ENCODE data around the gene CCT6B. TPM values are rescaled to one million over a fixed set of nuclear protein-coding genes. Genes with fewer than 3 reads are reported as not detected.

Gene CCT6B
- total RNA-seq, 1 donor from 2014 or later: 1.5 TPM

GRCh38 chr17:34997355-34997862 is 36.1 kb upstream of the CCT6B start:
- ATAC-seq (peak; percentile 72 to 83), DNase-seq (no peak)
- Histone ChIP-seq H3K27ac (peak overlapping the region; percentile 63), H3K36me3 (peaks cover 83% of the 10 kb centered on the region), H3K9me3 (no peaks in the 10 kb centered on the region), H3K4me3 (no peak overlapping the region), H3K27me3 (ENCODE audit: low read depth) (no peaks in the 10 kb centered on the region), H3K4me1 (peaks cover 18% of the 10 kb centered on the region)
- TF ChIP-seq, protein P1, sequence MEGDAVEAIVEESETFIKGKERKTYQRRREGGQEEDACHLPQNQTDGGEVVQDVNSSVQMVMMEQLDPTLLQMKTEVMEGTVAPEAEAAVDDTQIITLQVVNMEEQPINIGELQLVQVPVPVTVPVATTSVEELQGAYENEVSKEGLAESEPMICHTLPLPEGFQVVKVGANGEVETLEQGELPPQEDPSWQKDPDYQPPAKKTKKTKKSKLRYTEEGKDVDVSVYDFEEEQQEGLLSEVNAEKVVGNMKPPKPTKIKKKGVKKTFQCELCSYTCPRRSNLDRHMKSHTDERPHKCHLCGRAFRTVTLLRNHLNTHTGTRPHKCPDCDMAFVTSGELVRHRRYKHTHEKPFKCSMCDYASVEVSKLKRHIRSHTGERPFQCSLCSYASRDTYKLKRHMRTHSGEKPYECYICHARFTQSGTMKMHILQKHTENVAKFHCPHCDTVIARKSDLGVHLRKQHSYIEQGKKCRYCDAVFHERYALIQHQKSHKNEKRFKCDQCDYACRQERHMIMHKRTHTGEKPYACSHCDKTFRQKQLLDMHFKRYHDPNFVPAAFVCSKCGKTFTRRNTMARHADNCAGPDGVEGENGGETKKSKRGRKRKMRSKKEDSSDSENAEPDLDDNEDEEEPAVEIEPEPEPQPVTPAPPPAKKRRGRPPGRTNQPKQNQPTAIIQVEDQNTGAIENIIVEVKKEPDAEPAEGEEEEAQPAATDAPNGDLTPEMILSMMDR (IDR thresholded peaks at IDR 0.05): no peak
- intact Hi-C loops (cut with DNase I): no loop called here

- intact Hi-C loops (cut with DNase I): no loop called here
- Histone ChIP-seq H3K27ac (peak overlapping the region; percentile 20), H3K36me3 (peaks cover 83% of the 10 kb centered on the region), H3K9me3 (no peaks in the 10 kb centered on the region), H3K4me3 (no peak overlapping the region), H3K4me1 (peaks cover 18% of the 10 kb centered on the region), H3K27me3 (ENCODE audit: low read depth) (no peaks in the 10 kb centered on the region)
- TF ChIP-seq, protein P1 (IDR thresholded peaks at IDR 0.05): no peak
- ATAC-seq: no peak
- DNase-seq: no peak
Observed at GRCh38 chr17:34996422-34997285, 35.4 kb upstream of the CCT6B start.

- Histone ChIP-seq H3K4me3 (no peak overlapping the region), H3K9me3 (no peaks in the 10 kb centered on the region), H3K36me3 (peaks cover 81% of the 10 kb centered on the region), H3K4me1 (peaks cover 22% of the 10 kb centered on the region), H3K27me3 (ENCODE audit: low read depth) (no peaks in the 10 kb centered on the region), H3K27ac (no peak overlapping the region)
- ATAC-seq (no peak), DNase-seq (no peak)
- TF ChIP-seq, protein P1 (IDR thresholded peaks at IDR 0.05): no peak
- intact Hi-C loops (cut with DNase I): no loop called here
Observed at GRCh38 chr17:34993031-34993430, 31.8 kb upstream of the CCT6B start.

DNA sequence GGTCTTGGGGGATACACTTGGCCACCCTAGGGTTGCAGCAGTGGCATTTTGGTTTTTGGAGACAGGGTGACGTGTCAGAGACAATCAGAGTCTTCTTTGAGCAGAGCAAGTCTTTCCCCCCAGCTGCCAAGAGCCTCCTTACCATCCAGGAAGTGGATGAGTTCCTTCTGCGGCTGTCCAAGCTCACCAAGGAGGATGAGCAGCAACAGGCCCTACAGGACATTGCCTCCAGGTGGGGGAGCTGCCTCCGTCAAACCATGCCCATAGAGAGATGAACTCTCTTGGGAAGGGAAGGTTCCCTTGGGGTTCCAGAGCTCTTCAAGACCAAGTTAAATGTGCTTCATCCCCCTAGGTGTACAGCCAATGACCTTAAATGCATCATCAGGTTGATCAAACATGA is 30.3 kb upstream of the CCT6B start:
- TF ChIP-seq, protein P1 (IDR thresholded peaks at IDR 0.05): no peak
- H3K27ac ChIP-seq: peak overlapping the region; percentile 49
- peaks cover 10% of the 10 kb centered on the region for H3K4me1 ChIP-seq
- no peak for DNase-seq
- no peak for ATAC-seq
- no peaks in the 10 kb centered on the region for H3K27me3 ChIP-seq (ENCODE audit: low read depth)
- H3K9me3 ChIP-seq: no peaks in the 10 kb centered on the region
- intact Hi-C loops (cut with DNase I): no loop called here
- H3K4me3 ChIP-seq: no peak overlapping the region
- H3K36me3 ChIP-seq: peaks cover 85% of the 10 kb centered on the region

DNA sequence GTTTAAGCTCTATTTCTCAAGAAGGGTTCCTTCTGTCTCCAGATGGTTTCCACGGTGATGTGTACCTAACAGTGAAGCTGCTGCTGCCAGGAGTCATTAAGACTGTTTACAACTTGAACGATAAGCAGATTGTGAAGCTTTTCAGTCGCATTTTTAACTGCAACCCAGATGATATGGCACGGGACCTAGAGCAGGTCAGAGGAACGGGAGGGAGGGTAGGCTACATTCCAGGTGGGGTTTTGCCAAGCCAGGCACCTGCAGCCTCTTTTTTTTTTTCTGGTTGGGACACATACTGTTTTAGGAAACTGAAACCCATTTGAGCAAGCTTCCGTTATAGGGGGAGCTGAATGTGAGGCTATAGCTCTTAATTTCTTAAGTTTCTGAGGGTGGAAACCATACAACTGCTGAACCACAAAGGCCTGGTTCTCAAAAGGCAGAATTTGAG is 29.7 kb upstream of the CCT6B start:
- H3K4me3 ChIP-seq: no peak overlapping the region
- peaks cover 88% of the 10 kb centered on the region for H3K36me3 ChIP-seq
- DNase-seq (no peak), ATAC-seq (peak; percentile 87 to 91)
- TF ChIP-seq, protein P1 (IDR thresholded peaks at IDR 0.05): no peak
- H3K4me1 ChIP-seq: peaks cover 10% of the 10 kb centered on the region
- intact Hi-C loops (cut with DNase I): no loop called here
- no peaks in the 10 kb centered on the region for H3K9me3 ChIP-seq
- H3K27ac ChIP-seq: peak overlapping the region; percentile 49
- no peaks in the 10 kb centered on the region for H3K27me3 ChIP-seq (ENCODE audit: low read depth)

Measured in lower lobe of right lung (tissue), 2 donors.